ENCODE results near the gene NFYC.

The NFYC gene

DNA sequence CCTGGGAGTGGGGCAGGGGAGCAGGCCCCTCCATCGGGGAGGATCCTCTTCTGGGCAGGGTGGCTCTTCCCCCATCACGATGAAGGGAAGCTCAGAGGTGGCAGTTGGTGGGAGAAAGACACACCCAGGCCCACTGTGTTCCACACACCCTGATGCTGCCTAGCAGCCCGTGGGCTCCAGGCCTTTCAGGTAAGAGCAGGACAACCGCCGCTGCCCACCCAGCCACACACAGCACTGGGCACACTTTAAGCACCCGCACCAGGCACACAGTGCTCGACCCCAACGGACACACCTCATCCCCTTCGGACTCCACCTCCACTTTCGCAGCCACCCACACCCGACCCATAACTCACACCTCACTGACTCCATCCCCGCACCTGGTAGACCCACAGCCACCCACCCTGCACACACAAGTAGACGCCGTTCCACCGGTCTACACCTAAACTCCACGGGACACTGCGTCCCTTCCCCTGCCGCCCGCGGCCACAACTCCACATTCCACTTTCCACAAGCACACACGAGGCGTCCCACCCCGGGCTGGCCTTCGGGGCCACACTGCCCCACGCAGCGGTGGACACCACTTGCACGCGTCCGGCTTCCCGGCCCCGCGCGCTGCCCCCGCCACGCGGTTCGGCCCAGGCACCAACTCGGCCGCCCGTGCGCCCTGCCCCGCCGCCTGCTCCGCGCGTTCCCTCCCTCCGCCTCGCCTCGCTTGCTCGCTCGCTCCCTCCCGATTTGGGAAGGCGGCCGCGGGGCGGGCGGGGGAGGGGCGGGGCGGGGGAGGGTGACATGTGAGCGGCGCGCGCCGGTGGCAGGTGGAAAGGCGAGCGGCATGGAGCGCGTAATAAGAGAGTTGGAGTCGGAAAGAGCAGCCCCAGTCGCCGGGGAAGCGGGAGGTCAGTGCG is 91.7 kb downstream of the NFYC start, which contains the start of gene KCNQ4:
KCNQ4 (plus strand) TSS at position 787 of the 905 bp plus-strand sequence. CDS start 307 bp downstream, outside the sequence.
- no peak for DNase-seq

DNA sequence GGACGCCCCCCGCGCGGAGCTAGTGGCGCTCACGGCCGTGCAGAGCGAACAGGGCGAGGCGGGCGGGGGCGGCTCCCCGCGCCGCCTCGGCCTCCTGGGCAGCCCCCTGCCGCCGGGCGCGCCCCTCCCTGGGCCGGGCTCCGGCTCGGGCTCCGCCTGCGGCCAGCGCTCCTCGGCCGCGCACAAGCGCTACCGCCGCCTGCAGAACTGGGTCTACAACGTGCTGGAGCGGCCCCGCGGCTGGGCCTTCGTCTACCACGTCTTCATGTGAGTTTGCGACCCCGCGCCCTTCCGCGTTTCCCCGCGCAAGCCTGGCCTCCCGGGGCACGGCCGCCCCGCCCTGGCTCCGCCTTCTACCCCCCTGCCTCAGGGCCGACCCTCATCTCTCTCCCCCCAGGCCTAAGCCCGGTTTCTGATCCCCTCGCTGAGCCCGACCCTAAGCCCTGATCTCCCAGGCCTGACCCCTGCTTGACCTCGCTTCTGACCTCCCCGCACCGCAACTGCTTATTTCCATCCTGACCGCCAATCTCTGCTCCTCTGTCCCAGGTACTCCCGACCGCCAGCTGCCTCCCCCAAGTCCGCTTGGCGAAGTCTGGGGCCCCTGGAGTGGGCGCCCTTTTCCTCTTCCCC is 92.8 kb downstream of the NFYC start:
- no peak for DNase-seq

DNA sequence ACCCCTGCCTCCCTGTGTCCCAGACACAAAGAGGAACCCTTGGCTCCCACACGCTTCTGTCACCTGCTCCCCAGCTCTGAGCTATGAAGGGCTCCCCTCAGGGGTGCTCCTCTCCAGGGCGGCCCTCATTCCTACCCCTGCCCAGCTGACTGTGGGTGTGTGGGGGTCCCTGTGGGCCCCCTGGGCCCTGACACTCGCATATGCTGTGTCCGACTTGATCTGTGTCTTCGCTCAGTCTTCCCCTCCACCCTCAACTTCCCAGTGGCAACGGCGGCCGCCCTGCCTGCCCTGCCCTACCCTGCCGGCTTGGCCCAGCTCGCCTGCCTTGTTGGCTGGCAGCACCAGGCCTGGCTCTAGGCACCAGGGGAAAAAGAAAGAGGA is 93.3 kb downstream of the NFYC start:
- DNase-seq, result no peak

DNA sequence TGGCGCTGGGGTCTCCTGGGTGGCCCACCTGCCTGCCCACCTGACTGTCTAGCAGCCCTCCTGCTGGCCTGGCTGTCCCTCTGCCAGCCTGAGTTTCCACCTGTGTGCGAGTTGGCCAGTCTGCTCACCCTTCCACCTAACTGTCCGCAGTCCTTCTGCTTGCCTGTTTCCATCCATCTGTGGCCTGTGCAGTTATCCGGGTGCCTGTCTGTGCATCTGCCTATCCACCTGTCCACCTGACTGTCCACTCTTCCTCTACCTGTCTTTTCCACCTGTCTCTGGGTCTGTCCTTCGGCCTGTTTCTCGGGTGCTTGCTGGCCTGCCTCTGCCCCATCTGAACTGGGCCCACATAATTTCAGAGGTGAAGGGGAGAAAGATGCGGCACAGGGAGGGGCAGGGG is 93.9 kb downstream of the NFYC start:
- DNase-seq, result no peak

DNA sequence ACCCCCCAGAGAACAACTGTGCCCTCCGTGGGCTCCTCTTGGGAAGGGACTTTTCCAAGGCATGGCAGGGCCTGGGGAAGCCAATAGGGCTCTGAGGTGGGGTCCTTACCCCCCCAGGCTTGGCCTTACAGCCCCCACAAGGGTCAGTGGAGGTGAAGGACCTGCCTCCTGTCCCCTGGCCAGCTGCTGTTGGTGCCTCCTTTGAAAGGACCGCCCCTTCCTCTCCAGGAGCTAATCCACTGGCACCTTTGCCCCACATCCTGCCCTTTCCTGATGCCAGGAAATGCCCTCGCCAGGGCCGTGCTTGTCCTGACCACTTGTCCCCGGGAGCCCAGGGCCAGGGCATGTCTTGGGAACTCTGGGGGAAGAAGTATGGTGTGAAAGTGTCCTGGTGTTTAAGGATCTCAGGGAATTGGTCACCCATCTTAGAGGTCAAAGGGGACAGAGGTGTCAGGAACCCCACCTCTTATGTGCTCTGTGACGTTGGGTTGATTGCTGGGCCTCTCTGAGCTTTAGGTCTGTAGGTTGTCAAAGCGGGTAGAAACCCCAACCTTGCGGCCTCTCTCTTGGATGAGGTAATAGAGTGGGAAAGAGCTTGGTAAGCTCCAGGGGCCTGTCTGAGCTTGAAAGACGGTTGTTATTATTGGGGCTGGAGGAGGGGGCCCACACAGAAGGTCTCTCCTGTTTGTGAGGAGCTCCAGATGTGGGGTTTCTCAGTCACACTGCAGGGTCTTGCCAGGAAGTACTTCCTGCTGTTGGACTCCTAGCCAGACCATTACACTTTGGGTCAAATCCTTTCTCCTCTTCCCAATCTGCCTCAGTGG is 94.9 kb downstream of the NFYC start:
- DNase-seq, result no peak

DNA sequence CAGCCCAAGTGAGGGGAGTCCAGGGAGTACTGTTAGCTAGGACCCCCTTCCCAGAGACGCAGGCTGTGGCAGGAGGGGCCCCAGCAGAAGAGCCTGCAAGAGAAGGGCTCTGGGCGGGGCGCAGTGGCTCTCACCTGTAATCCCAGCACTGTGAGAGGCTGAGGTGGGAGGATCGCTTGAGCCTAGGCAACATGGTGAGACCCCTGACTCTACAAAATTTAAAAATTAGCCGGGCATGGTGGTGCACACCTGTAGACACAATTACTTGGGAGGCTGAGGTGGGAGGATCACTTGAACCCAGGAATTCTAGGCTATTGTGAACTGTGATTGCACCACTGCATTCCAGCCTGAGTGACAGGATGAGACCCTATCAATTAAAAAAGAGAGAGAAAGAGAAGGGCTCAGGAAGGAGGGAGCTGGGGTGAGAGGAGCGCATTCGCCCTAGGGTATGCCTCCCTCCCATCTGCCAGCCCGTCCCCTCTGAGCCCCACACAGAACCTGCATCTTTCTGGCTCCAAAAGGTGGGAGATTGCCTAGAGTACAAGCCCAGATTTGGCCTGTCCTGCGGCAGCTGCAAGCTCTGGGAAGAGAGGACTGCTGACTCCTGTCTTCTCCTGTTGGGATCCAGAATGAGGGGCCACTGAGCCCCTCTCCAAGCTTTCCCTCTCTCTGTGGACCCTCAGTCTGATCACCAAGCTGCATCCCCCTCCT is 95.6 kb downstream of the NFYC start:
- no peak for DNase-seq

DNA sequence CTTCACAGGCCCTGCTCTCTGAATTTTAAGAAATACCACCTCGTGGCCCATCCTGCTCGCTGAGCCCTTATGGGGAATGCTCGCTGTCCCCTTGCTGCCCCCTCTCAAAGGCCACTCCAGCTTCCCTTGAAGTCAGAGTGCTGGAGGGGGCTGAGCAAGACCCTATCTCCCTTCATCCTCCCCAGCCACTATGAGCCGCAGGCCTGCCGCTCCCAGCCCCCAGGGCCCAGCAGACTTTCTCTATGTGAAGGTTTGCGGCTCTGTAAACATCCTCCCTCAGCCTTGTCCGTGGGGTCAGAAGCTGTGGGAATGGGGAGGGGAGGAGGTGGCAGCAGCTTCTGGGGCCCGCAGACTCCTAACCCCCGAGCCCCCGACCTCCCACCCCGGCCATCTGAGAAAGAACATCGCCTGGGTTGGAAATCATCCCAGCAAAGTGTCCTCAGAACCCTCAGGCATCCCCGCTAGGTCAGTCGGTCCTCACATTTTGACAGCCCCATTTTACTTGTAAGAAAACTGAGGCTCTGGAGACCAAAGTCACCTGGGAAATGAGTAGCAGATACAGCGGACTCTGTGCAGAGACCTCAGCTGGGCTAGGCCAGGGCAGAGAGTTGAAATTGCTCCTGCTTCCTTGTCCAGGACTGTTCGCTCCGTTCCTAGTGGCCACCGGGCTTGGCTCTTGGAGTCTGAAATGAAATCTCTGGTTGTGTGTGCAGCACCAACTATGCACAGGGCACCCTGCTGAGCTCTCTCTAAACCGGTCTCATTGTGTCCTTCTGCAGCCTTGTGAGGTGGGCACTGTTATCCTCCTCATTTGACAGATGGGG is 96.4 kb downstream of the NFYC start:
- DNase-seq, result no peak

GRCh38 chr1:40788561-40789341 is 97.2 kb downstream of the NFYC start:
- DNase-seq, result no peak

GRCh38 chr1:40789342-40789598 is 97.8 kb downstream of the NFYC start:
- no peak for DNase-seq

DNA sequence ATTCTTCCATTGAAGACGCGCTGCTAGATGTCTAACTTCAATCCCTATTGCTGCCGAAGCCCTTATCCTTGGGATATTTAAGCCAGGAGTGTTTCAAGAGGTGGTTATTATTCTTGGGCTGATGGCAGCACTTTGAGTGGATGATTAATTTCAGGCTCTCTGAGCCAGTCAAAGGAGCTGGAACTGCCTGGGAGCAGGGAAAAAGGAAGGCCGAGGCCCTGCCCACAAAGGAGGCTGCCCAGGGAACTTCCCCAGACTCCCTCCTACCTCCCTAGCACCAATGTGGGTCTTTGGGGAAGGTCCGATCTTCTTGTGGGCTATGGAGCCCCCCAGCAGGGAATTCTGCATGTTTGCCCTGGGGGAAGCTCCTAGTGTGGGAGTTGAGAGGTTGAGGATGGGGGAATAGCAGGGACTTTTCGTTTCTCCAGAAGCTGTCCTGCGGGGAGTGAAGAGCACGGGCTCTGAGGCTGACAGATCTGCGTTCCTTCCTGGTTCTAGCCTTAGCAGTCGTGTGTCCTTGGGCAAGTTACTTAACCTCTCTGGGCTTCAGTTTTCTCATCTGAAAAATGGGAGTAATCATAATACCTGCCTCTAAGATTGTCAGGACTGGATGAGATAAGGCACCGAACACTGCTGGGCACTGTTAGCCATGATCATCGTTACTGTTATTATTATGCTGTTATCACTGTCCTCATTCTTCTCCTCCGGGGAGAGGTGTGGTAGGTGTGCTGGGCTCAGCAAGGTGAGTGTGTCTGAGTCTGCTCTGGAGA is 98.3 kb downstream of the NFYC start:
- no peak for DNase-seq

GRCh38 chr1:40792036-40792435 is 100.5 kb downstream of the NFYC start:
- no peak for DNase-seq

- no peak for DNase-seq
These were observed 102.1 kb downstream of the NFYC start for GRCh38 chr1:40793617-40794016.

DNA sequence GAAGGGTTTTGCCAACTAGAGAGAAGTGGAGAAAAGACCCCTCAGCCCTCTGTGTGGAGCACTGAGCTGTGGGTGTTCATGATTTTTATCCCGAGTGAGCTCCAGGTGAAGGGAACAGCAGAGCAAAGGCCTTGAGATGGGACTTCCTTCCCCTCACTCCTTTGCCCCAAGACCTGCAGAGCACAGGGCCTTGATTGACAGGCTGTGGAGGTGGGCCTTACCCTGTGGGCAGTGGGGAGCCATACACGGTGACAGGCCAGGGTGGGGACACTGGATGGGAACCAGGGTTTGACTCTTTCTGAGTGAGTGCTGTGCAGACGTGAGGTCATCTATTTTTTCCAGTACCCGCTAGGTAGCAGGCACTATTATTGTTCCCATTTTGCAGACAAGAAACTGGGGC is 102.5 kb downstream of the NFYC start:
- no peak for DNase-seq

GRCh38 chr1:40794974-40795715 is 103.6 kb downstream of the NFYC start:
- DNase-seq, result no peak

DNA sequence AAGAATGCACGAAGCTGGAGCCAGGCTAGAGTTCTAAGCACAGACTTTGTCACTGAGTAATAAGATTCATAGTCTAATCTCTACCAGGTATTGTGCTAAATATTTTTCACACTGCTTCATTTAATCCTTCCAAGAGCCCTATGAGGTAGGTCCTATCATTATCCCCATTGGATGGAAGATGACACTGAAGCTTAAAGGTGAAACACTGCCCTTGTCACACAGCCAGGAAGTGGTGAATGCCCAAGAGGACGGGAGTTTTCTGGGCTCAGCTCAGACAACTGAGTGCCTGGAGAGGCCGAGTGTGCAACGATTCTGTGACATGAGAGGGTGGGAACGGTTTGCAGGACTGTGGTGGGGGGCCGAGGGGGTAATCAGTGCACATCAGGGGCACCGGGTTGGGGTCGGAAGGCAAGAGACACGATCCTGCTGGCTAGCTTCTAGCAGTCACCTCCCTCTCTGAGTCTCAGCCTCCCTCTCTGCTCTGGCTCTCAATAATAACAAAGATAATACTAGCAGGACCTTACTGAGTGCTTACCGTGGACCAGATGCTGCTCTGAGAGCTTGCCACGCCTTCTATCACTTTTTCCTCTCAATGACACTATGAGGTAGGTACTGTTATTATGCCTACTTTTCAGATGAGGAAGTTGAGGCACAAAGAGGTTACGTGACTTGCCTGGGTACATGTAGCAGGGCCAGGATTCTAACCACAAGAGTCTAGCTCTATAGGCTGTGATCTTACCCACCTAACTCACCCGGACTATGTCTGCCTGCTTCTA is 104.5 kb downstream of the NFYC start:
- no peak for DNase-seq

DNA sequence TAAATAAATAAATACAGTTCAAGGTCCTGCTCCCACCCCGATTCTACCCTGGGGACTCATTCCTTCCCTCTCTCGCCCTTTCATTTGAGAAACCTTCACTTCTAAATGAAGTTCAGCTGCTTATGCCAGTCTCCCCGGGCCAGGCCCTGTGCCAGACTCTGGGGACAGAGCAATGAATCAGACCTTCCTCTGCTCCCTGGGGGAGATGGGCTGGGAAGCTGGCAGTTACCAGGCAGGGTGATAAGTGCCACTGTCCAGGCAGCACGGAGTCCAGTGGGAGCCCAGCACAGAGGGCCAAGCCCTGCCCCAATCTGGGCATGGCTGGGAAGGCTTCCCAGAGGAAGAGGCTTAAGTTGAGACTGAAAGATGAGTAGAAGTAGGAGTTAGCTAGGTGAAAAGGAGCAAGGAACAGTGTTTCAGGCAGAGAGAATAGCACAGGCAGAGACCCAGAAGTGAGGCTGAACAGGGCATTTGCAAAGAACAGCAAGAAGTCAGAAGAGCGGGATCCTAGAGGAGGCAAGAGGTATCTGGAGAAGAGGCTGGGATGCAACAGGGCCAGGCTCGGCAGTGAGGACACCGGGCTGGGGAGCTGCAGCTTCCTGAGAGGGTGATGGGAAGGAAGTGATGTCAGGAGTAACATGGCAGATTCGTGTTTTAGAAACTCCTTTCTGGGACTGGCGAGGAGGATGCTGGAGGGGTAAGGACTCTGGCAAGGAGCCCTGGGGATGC is 105.6 kb downstream of the NFYC start:
- DNase-seq, result no peak

DNA sequence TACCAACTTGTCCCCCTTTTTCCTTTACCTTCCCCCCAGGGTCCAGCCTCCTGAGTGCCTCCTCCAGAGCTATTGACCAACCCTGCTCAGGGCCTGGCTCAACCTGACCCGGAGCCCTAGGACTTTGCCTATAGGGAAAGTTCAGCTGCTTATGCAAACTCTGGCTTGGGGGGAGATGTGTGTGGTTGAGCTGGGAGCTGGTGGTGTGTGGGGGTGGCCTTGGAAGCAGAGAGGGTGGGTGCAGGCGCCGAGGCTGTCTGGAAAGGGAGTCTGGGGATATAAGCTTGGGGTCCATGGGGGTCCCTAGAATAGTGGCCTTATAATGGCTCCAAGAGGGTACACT is 106.1 kb downstream of the NFYC start:
- no peak for DNase-seq
